ENCODE data around the gene NRBF2. TPM values are rescaled to one million over a fixed set of nuclear protein-coding genes. Genes with fewer than 3 reads are reported as not detected.

NRBF2 gene
- total RNA-seq, 1 donor from 2014 or later: 14.0 TPM

GRCh38 chr10:63120554-63120953, 12.6 kb upstream of the NRBF2 start:
- DNase-seq (ENCODE audit: low read depth): no peak

GRCh38 chr10:63123727-63124362, 9.3 kb upstream of the NRBF2 start:
- no peak for TF ChIP-seq CTCF (conservative IDR thresholded peaks at IDR 0.05; ENCODE audit: low read depth, low read length)
- H3K4me3 ChIP-seq (ENCODE audit: low read depth, low read length): no peak overlapping the region
- DNase-seq (ENCODE audit: low read depth): no peak

More at GRCh38 chr10:63120554-63120953, 12.6 kb upstream of the NRBF2 start:
- TF ChIP-seq CTCF (conservative IDR thresholded peaks at IDR 0.05; ENCODE audit: low read depth, low read length): no peak
- H3K4me3 ChIP-seq (ENCODE audit: low read depth, low read length): no peak overlapping the region

DNA sequence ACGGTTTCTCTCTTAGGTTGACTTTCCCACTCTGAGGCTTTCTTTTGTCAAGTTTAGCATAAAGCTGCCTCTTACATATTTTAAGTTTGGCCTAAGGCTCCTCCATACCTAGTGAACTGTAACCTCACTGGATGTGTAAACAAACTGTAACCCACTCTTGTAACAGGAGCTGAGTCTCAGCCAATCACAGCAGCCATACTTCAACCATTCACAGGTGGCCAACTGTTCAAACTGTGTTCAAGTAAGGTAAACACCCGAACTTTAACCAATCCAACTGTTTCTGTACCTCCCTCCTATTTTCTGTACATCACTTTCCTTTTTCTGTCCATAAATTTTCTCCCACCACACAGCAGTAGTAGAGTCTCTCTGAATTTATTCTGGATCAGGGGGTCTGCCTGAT, 7.7 kb upstream of the NRBF2 start:
- no peak overlapping the region for H3K4me3 ChIP-seq (ENCODE audit: low read depth, low read length)
- no peak for DNase-seq (ENCODE audit: low read depth)
- TF ChIP-seq CTCF (conservative IDR thresholded peaks at IDR 0.05; ENCODE audit: low read depth, low read length): no peak

DNA sequence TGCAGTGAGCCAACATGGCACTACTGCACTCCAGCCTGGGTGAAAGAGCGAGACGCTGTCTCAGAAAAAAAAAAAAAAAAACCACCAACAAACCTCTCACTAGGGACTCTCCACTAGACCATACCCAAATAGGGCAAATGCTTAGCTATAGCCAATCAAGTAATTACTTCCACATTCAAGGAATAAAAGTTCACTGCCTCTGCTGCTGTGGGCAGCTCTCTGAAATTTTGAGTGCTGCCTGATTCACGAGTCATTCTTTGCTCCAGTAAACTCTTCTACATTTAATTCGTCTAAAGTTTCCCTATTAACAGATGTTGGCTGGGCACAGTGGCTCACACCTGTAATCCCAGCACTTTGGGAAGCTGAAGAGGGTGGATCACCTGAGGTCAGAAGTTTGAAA, 4.7 kb upstream of the NRBF2 start:
- no peak for DNase-seq (ENCODE audit: low read depth)
- no peak overlapping the region for H3K4me3 ChIP-seq (ENCODE audit: low read depth, low read length)
- TF ChIP-seq CTCF (conservative IDR thresholded peaks at IDR 0.05; ENCODE audit: low read depth, low read length): no peak

DNA sequence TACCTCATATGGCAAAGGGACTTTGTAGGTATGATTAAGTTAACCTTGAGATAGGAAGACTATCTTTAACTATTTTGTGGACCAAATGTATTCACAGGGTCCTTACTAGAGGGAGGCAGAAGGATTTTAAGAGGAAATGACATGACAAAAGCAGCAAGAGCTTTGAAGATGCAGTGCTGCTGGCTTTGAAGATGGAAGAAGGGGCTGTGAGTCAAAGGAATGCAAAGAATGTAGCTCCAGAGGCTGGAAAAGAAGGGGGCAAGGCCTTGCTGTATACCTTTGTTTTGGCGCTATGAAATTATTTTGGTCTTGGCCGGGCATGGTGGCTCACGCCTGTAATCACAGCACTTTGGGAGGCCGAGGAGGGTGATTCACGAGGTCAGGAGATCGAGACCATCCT, 3.2 kb upstream of the NRBF2 start:
- TF ChIP-seq CTCF (conservative IDR thresholded peaks at IDR 0.05; ENCODE audit: low read depth, low read length): no peak
- no peak overlapping the region for H3K4me3 ChIP-seq (ENCODE audit: low read depth, low read length)
- no peak for DNase-seq (ENCODE audit: low read depth)

DNA sequence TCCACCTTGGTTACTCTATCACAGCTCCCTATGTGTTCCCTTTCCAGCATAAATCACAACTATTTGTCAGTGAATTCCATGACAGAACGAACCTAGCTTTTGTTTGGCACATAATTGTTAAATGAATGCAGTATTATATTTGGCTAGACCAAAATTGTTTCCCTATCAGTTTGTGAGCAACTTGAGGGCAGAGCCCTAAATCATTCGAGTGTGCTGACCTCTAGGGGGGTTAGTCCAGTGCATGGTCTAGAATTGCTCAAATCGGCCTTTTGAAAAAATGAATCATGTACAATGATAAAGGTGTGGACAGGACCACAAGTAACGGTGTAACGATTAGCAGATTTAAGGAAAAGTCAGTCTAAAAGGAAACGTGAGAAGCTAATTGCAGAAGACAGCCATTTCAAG, 475 bp upstream of the NRBF2 start:
- no peak for DNase-seq (ENCODE audit: low read depth)
- TF ChIP-seq CTCF (conservative IDR thresholded peaks at IDR 0.05; ENCODE audit: low read depth, low read length): no peak
- H3K4me3 ChIP-seq (ENCODE audit: low read depth, low read length): peak overlapping the region; percentile 100
